CD4-positive, alpha-beta memory T cell (primary cell): ENCODE data around the gene PSMD1. TPM values are rescaled to one million over a fixed set of nuclear protein-coding genes. Genes with fewer than 3 reads are reported as not detected.

ENCODE experiments used
- CTCF ChIA-PET: fragments of 350-600 bp; sonication (Branson Sonifier 250); formaldehyde crosslinking; loops from one replicate; lab custom pipeline; 2021; ENCODE audit warnings: inconsistent platforms; ENCODE audit not compliant: partially characterized antibody; lab: Charles Lee
- POLR2A ChIA-PET: fragments of 350-600 bp; sonication (Branson Sonifier 250); formaldehyde crosslinking; loops from one replicate; lab custom pipeline; 2021; ENCODE audit not compliant: partially characterized antibody; lab: Charles Lee
- DNase-seq, 5 donors: peaks; one replicate each; pipeline versions ENCODE4 v3.0.0 to v3.0.0-alpha.2; 2020 to 2022; ENCODE audit warnings: mixed read lengths in 1 of 5
- H3K27ac ChIP-seq: one replicate; pipeline ENCODE4 v1.7.0; 2013; ENCODE audit warnings: low read depth, low read length
- H3K27me3 ChIP-seq: 2 replicates; pipeline ENCODE4 v1.7.0; 2013; ENCODE audit warnings: mild to moderate bottlenecking, low read length, moderate library complexity; ENCODE audit not compliant: insufficient read depth
- H3K36me3 ChIP-seq: 2 replicates; pipeline ENCODE4 v1.7.0; 2013; ENCODE audit warnings: mild to moderate bottlenecking, low read length, moderate library complexity; ENCODE audit not compliant: insufficient read depth
- H3K4me1 ChIP-seq: 2 replicates; pipeline ENCODE4 v1.7.0; 2013; ENCODE audit warnings: mild to moderate bottlenecking, low read length, moderate library complexity; ENCODE audit not compliant: insufficient read depth
- H3K4me3 ChIP-seq, 2 donors: one replicate each; pipeline ENCODE4 v1.7.0; 2013; ENCODE audit warnings: low read length in 2 of 2, mild to moderate bottlenecking in 1 of 2
- H3K9me3 ChIP-seq, 2 donors: one replicate each; pipeline ENCODE4 v1.7.0; 2013; ENCODE audit warnings: low read length in 2 of 2, control low read depth in 1 of 2; ENCODE audit not compliant: control insufficient read depth in 1 of 2
- H3K27ac Mint-ChIP-seq, 7 donors: one replicate each; pipeline ENCODE4 v1.8.0; 2020 to 2021; ENCODE audit warnings: mixed read lengths in 7 of 7, mild to moderate bottlenecking in 6 of 7, inconsistent platforms in 3 of 7, moderate library complexity in 3 of 7
- H3K27me3 Mint-ChIP-seq, 2 donors: one replicate each; pipeline ENCODE4 v1.8.0; 2020 to 2021; ENCODE audit warnings: mixed read lengths in 2 of 2
- H3K36me3 Mint-ChIP-seq, 2 donors: one replicate each; pipeline ENCODE4 v1.8.0; 2020 to 2021; ENCODE audit warnings: mixed read lengths in 2 of 2, inconsistent platforms in 1 of 2, mild to moderate bottlenecking in 1 of 2
- H3K4me1 Mint-ChIP-seq, 4 donors: one replicate each; pipeline ENCODE4 v1.8.0; 2020 to 2021; ENCODE audit warnings: mixed read lengths in 4 of 4, mild to moderate bottlenecking in 1 of 4
- H3K4me3 Mint-ChIP-seq, 8 donors: one replicate each; pipeline ENCODE4 v1.8.0; 2020 to 2021; ENCODE audit warnings: mixed read lengths in 8 of 8, mild to moderate bottlenecking in 7 of 8, moderate library complexity in 6 of 8, inconsistent platforms in 3 of 8
- H3K9me3 Mint-ChIP-seq, 8 donors: one replicate each; pipeline ENCODE4 v1.8.0; 2020 to 2021; ENCODE audit warnings: mixed read lengths in 8 of 8, mild to moderate bottlenecking in 5 of 8, inconsistent platforms in 3 of 8, moderate library complexity in 1 of 8
- intact Hi-C: fragments of 100-400 bp; cut with micrococcal nuclease; formaldehyde crosslinking; loops from one replicate; pipeline ENCODE4 v1.15.1; 2023
- polyA plus RNA-seq, 2 donors: library from polyadenylated mRNA; unstranded; fragments of 300-500 nt; fragmentation: Illumina TruSeq; gene quantifications; one replicate each; pipeline ENCODE4 v1.2.3, GENCODE V29; 2021
- total RNA-seq, 2 experiments: library from RNA; stranded (reverse); gene quantifications; one replicate each; pipeline ENCODE4 v1.2.3, GENCODE V29; 2021

Gene PSMD1
- total and polyA plus RNA-seq, 4 experiments from 2014 or later: 38.0 to 65.0 (median 52.6) TPM

DNA sequence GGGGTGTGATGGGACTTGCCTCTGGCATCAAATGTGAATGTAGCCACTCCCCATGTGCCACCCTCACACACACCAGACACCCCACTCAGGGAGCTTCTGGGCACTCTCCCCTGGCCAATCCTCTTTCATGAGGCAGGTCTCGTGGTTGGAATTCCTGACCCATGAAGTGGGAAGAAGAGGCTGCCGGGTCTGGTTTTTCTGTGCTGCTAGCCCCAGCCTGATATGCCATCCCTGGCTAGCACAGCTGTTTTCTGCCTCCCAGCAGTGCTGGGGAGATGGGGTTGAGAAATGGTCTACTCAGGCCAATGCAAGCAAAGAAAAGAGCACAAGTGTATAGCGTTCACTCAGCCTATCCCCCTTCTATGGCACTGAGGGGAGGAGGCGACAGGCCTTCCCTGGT is 20.5 kb upstream of the PSMD1 start:
- ChIA-PET CTCF (interaction anchor here (1.4 kb wide), 1 partner anchor 17 kb away, joined by 5 read pairs; no protein-coding TSS in a partner anchor), POLR2A (no interaction called here)
- intact Hi-C loops: no loop called here
- H3K9me3 Mint-ChIP-seq: no peaks in the 10 kb centered on the region
- H3K4me3 Mint-ChIP-seq: peak overlapping the region in 2 of 8 donors; percentile 45 to 46
- H3K27ac Mint-ChIP-seq: no peak overlapping the region
- H3K27me3 ChIP-seq: peaks cover 17% of the 10 kb centered on the region
- H3K4me1 ChIP-seq: no peaks in the 10 kb centered on the region
- H3K4me1 Mint-ChIP-seq: peaks cover 0 to 9% (median 2%) of the 10 kb centered on the region in 4 donors
- no peaks in the 10 kb centered on the region for H3K36me3 Mint-ChIP-seq
- no peak overlapping the region for H3K4me3 ChIP-seq
- H3K36me3 ChIP-seq: no peaks in the 10 kb centered on the region
- no peak for DNase-seq
- no peaks in the 10 kb centered on the region for H3K9me3 ChIP-seq
- peaks cover 38 to 42% of the 10 kb centered on the region in 2 donors for H3K27me3 Mint-ChIP-seq
- H3K27ac ChIP-seq: no peak overlapping the region

DNA sequence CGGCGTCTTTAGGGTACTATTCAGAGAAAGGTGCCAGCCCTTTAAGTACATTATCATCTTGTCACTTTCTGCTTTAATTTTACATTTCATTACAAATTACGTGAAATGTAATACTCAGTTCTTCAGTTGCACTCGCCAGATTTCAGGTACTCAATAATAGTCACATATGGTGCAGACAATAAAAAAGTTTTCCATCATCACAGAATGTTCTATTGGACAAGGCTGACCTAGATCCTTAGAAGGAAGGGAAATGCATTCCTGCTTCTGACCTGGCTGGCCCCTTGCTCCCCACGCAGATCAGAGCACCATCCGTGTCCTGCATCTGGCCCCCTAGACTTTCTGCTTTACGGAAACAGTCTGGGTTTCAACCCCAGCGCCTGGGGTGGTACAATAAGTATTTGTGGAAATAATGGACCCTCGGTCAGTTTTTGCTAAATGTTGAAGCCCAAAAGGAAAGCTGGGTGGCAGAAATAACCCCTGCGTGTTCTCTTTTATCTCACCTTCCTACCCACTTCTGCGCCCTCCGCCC is 20.0 kb upstream of the PSMD1 start:
- no peak for DNase-seq
- H3K9me3 Mint-ChIP-seq: no peaks in the 10 kb centered on the region
- Histone ChIP-seq H3K27ac (no peak overlapping the region), H3K4me3 (no peak overlapping the region), H3K9me3 (no peaks in the 10 kb centered on the region), H3K4me1 (no peaks in the 10 kb centered on the region), H3K36me3 (no peaks in the 10 kb centered on the region), H3K27me3 (peaks cover 20% of the 10 kb centered on the region)
- peaks cover 38 to 47% of the 10 kb centered on the region in 2 donors for H3K27me3 Mint-ChIP-seq
- intact Hi-C loops: no loop called here
- peaks cover 0 to 9% (median 2%) of the 10 kb centered on the region in 4 donors for H3K4me1 Mint-ChIP-seq
- ChIA-PET POLR2A (no interaction called here), CTCF (interaction anchor here (1.4 kb wide), 1 partner anchor 16 kb away, joined by 5 read pairs; no protein-coding TSS in a partner anchor)
- peak overlapping the region in 6 of 8 donors; percentile 31 to 62 (median 48) for H3K4me3 Mint-ChIP-seq
- H3K36me3 Mint-ChIP-seq: no peaks in the 10 kb centered on the region
- no peak overlapping the region for H3K27ac Mint-ChIP-seq

DNA sequence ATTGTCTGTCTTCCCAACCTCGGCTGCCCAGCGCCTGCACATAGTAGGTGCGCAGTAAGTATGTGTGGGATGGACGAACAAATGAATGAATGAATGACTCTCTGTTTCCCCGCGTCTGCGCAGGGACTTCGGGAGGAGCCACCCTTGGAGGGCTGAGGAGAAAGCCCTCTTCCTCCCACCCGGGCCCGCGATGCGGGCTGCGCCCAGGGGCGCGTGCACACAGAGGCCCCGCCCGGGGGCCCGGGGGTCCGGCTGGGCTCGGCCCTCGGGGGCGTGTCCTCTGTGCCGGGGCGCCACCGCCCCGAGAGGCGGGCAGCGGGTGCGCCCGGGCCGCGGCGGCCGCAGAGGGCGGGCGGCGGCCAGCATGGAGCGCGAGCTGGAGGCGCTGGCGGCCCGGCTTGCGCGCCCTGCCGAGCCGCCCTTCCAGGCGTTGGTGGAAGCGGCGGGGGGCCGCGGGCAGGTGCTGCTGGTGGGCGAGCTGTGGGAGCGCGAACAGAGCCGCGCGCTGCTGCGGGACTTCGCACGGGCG is 19.4 kb upstream of the PSMD1 start, which contains the start of gene C2orf72:
C2orf72 (plus strand) TSS at position 322 of the 529 bp plus-strand sequence; CDS start at position 365, 43 bp downstream.
- peaks cover 0 to 9% (median 2%) of the 10 kb centered on the region in 4 donors for H3K4me1 Mint-ChIP-seq
- H3K9me3 Mint-ChIP-seq: no peaks in the 10 kb centered on the region
- no peak within 1 kb of the TSS for H3K27ac ChIP-seq
- H3K9me3 ChIP-seq: no peaks in the 10 kb centered on the region
- no peaks in the 10 kb centered on the region for H3K36me3 ChIP-seq
- POLR2A ChIA-PET: no interaction called here
- H3K27ac Mint-ChIP-seq: no peak within 1 kb of the TSS
- no peak for DNase-seq
- peak within 1 kb of the TSS in 7 of 8 donors; percentile 40 to 77 (median 68) for H3K4me3 Mint-ChIP-seq
- H3K27me3 ChIP-seq: peaks cover 22% of the 10 kb centered on the region
- CTCF ChIA-PET: no interaction called here
- intact Hi-C loops: no loop called here
- H3K4me3 ChIP-seq: no peak within 1 kb of the TSS
- peaks cover 38 to 52% of the 10 kb centered on the region in 2 donors for H3K27me3 Mint-ChIP-seq
- H3K36me3 Mint-ChIP-seq: no peaks in the 10 kb centered on the region
- H3K4me1 ChIP-seq: no peaks in the 10 kb centered on the region

DNA sequence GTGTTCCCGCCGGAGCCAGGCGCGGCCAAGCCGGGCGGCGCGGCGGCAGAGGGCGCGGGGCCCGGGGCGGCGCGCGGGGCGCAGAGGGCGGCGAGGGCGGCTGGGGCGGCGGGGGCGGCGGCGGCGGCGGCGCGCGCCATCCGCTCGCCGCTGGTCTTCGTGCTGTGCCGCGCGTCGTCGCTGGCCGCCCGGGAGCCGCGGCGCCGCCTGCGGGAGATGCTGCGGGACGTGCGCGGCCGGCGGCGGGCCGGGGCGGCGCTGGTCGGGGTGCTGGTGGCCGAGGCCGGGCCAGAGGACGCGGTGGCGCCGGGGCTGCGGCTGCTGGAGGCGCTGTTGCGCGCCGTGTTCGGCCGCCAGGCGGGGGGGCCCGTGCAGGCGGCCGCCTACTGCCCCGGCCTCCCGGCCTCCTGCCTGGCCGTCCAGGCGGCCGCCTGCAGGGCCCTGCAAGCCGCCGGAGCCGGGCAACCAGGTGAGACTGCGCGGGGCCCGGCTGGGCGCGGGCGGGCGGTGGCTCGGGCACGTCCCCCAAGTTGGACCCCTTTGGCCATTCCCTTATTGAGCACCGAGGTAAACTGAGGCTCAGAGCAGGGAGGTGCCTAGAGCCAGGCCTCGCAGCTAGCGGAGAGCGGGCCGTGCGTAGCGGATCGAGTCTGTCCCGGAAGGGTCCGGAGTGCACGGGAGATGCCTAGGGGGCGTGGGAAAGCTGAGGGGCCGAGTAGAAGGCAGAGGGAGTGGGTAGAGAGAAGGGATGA is 18.8 kb upstream of the PSMD1 start:
- Histone ChIP-seq H3K4me1 (no peaks in the 10 kb centered on the region), H3K27me3 (peaks cover 22% of the 10 kb centered on the region), H3K36me3 (no peaks in the 10 kb centered on the region), H3K4me3 (no peak overlapping the region), H3K27ac (no peak overlapping the region), H3K9me3 (no peaks in the 10 kb centered on the region)
- H3K4me1 Mint-ChIP-seq: peaks cover 0 to 9% (median 2%) of the 10 kb centered on the region in 4 donors
- no peak overlapping the region for H3K27ac Mint-ChIP-seq
- intact Hi-C loops: no loop called here
- CTCF ChIA-PET: no interaction called here
- peaks cover 38 to 54% of the 10 kb centered on the region in 2 donors for H3K27me3 Mint-ChIP-seq
- no peak for DNase-seq
- H3K4me3 Mint-ChIP-seq: peak overlapping the region in 7 of 8 donors; percentile 13 to 77 (median 68)
- H3K9me3 Mint-ChIP-seq: no peaks in the 10 kb centered on the region
- POLR2A ChIA-PET: no interaction called here
- H3K36me3 Mint-ChIP-seq: no peaks in the 10 kb centered on the region

- intact Hi-C loops: no loop called here
- H3K27ac Mint-ChIP-seq: no peak overlapping the region
- POLR2A ChIA-PET: no interaction called here
Observed at GRCh38 chr2:231038483-231039293, 18.0 kb upstream of the PSMD1 start.

DNA sequence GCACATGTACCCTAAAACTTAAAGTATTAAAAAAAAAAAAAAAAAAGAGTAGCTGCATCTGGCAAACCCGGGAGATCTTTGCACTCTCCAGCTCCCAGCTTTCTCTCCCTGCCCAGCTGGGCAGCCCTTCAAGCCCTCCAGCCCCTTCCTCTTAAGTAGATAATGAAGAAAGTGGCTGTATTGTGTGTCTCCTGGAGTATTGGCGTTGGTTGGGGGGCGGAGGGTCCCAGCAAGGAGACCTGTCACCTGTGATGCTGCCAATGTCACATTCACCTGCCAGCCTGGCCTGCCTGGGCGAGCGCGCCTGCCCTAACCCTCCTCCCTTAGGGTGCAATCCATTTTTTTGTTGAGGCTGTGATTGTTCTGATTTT is 17.4 kb upstream of the PSMD1 start:
- Histone ChIP-seq H3K27ac (no peak overlapping the region), H3K4me1 (no peaks in the 10 kb centered on the region), H3K36me3 (no peaks in the 10 kb centered on the region), H3K4me3 (no peak overlapping the region), H3K9me3 (no peaks in the 10 kb centered on the region), H3K27me3 (peaks cover 22% of the 10 kb centered on the region)
- CTCF ChIA-PET: interaction anchor here (0.8 kb wide), 1 partner anchor 14 kb away, joined by 3 read pairs; no protein-coding TSS in a partner anchor
- peaks cover 0 to 9% (median 2%) of the 10 kb centered on the region in 4 donors for H3K4me1 Mint-ChIP-seq
- peaks cover 36 to 55% of the 10 kb centered on the region in 2 donors for H3K27me3 Mint-ChIP-seq
- no peak overlapping the region for H3K27ac Mint-ChIP-seq
- no peak for DNase-seq
- no peak overlapping the region for H3K4me3 Mint-ChIP-seq
- H3K36me3 Mint-ChIP-seq: no peaks in the 10 kb centered on the region
- POLR2A ChIA-PET: no interaction called here
- no peaks in the 10 kb centered on the region for H3K9me3 Mint-ChIP-seq
- intact Hi-C loops: no loop called here

More at GRCh38 chr2:231038483-231039293, 18.0 kb upstream of the PSMD1 start:
- no peak for DNase-seq
- Histone ChIP-seq H3K27me3 (peaks cover 22% of the 10 kb centered on the region), H3K9me3 (no peaks in the 10 kb centered on the region), H3K27ac (no peak overlapping the region), H3K4me1 (no peaks in the 10 kb centered on the region), H3K4me3 (no peak overlapping the region), H3K36me3 (no peaks in the 10 kb centered on the region)
- no peaks in the 10 kb centered on the region for H3K9me3 Mint-ChIP-seq
- CTCF ChIA-PET: no interaction called here
- H3K27me3 Mint-ChIP-seq: peaks cover 36 to 56% of the 10 kb centered on the region in 2 donors
- peak overlapping the region in 7 of 8 donors; percentile 13 to 77 (median 68) for H3K4me3 Mint-ChIP-seq
- H3K4me1 Mint-ChIP-seq: peaks cover 0 to 9% (median 2%) of the 10 kb centered on the region in 4 donors
- H3K36me3 Mint-ChIP-seq: no peaks in the 10 kb centered on the region
